Astrocyte (in vitro differentiated cells and primary cell): ENCODE measurements around the gene PABPC1L.

ENCODE experiments used
- EZH2 ChIP-seq: IDR thresholded peaks from 2 replicates; pipeline ENCODE4 v1.6.1; 2012; ENCODE audit warnings: mild to moderate bottlenecking, low read length, inconsistent platforms; ENCODE audit not compliant: insufficient read depth
- TF ChIP-seq, protein P1 (sequence below): IDR thresholded peaks from 2 replicates; pipeline ENCODE4 v1.5.1; 2011; ENCODE audit warnings: low read depth, mild to moderate bottlenecking, inconsistent platforms, low read length, moderate library complexity; ENCODE audit not compliant: insufficient read depth

DNA sequence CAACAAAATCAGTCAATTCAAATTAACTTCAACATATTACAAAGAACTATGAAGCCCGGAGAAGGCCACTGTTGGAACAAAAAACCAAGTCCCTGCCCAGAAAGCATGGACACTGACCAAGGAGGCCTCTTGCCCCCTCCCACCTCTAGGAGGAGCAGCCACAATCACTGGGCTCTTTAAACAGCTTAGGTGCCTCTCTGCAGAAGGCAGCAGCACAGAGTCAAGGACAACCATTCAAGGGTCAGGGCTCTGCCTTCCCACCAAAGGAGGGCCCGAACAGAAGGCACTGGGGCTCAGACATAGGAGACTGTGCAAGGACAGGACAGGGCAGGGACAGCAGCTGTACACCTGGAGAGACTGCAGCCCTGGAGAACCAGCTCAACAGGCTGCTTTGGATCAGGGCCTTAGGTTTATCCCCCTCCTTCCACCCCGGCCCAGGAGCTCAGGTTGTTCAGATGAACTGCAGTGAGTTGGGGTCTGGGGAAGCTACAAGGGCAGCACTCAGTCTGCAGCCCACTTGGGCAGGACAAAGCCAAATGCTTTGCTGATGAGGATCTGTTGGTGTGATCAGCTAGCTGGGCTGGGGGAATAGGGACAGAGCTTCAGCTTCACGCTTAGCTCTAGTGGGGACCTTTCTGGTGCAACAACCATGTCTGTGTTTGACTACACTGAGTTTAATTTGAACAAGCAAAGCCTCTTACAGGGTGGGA lies 32.6 kb downstream of the PABPC1L start:
- TF ChIP-seq, protein P1, sequence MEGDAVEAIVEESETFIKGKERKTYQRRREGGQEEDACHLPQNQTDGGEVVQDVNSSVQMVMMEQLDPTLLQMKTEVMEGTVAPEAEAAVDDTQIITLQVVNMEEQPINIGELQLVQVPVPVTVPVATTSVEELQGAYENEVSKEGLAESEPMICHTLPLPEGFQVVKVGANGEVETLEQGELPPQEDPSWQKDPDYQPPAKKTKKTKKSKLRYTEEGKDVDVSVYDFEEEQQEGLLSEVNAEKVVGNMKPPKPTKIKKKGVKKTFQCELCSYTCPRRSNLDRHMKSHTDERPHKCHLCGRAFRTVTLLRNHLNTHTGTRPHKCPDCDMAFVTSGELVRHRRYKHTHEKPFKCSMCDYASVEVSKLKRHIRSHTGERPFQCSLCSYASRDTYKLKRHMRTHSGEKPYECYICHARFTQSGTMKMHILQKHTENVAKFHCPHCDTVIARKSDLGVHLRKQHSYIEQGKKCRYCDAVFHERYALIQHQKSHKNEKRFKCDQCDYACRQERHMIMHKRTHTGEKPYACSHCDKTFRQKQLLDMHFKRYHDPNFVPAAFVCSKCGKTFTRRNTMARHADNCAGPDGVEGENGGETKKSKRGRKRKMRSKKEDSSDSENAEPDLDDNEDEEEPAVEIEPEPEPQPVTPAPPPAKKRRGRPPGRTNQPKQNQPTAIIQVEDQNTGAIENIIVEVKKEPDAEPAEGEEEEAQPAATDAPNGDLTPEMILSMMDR = no peak
- TF ChIP-seq EZH2 = no peak
